ENCODE data around the gene CLEC2D.
"Not testable (repeated sequence)": the region's sequence is repeated elsewhere in the genome, so short reads cannot be mapped to it uniquely, and the experiment has no call there.

CLEC2D gene

DNA sequence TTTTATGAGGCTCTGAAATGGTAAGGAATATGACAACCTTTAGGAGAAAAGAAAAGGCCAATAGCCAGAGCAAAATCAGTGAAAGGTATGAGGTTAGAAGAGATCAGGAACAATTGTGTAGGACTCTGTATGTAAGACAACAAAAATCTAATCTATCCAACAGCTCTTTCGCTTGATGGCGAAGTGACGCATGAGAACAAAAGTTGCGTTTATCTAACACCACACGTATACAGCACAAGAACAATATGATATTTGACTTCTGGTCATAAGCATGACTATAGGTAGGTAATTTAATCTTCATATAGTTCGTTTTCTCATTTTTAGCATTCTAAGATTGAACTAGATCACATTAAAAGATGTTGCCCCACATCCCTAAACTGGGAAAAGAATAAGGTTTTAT, 61.9 kb downstream of the CLEC2D start:
- DNase-seq = no peak

DNA sequence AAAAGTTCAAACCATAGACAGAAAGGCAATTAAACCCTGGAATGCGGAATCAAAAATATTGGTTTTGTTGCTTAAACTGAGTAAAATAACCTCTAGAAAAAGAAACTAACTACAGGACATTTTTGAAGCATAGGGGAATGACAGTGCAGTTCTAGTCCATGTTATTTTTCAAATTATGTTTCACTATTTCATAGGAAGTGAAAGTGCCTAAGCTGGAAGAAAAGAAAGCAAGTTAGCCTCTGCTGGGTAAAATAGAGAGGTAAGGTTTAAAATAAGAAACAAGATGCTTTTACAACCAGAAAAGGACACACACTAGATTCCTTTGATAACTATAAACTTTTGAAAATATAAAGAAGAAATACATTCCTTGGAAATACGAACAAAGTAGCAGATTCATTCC, 62.3 kb downstream of the CLEC2D start:
- no peak for DNase-seq

DNA sequence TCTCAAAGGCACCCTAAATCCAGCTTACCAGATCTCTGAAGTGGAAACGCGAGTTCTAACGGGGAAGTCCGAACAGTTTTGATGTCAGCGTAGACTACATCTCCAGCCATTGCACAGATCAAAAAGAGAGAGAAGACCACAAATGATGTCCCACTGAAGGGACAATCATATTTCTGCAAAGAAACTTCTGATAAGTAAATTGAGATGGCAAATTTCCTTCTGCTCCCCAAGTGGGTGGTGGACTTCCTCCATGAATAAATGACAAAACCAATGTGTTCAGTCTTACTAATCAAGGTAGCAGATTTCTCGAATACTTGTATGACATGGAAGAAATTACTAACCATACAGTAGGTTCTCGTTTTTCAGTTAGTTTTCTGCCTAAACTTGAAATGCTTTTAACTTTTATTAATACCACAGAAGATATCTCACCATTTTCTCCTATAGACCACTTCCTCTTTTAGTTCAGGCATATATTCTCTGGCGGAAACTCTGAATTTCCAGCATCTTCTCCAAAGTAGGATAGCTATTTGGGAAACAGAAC, 63.5 kb downstream of the CLEC2D start, which contains the start of gene CLECL1:
TSS of gene CLECL1 (minus strand) at position 177 of the 541 bp plus-strand sequence.
- DNase-seq = no peak

DNA sequence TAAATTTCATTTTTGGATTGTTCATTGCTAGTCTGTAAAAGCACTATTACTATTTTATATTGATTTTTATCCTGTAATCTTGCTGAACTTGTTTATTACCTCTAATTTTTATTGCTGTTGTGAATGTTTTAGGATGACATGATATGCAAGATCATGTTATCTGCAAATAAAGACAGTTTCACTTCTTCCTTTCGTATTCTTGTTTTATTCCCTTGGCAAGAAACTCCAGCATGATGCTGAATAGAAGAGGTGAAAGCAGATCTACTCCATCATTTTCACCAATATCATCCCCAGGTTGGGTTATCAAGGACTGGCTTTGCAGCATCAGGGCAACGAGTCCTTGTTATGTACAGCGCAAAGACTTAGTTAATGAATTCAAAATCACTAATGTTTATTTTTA, 66.1 kb downstream of the CLEC2D start:
- no peak for DNase-seq

DNA sequence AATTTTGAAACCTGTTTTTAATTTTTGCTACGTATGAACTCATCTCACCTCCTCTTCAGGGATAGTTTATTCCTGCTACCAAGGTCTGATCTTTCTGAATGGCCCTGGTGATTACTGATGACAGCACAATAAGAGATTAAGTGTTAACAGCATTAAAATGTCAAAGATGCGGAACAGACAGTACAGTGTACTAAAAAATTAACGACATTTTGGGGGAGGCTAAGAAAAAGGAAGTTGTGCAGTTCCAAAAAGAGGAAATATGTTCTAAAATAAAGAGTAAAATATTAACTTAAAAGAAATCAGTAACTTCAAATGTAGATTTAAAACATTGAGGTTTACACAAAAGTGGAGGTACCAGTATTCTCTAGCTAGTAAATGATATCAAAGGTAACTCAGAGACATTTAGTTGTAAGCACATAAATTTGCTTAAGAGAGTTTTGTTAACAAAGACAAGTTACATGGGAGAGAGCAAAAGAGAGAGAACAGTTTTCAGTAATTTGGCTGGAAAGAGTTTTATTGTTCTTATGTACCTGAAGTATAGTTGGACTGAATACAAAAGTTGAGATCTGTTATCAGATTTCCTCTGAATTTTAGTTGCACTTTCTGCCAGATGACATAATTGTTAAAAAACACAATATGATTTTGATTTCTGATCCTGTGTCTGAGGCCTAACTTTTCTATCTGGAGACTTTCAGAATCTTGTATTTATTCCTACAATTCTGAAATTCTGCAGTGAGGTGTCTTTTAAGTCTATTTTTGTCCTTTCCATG, 67.6 kb downstream of the CLEC2D start:
- DNase-seq = no peak

DNA sequence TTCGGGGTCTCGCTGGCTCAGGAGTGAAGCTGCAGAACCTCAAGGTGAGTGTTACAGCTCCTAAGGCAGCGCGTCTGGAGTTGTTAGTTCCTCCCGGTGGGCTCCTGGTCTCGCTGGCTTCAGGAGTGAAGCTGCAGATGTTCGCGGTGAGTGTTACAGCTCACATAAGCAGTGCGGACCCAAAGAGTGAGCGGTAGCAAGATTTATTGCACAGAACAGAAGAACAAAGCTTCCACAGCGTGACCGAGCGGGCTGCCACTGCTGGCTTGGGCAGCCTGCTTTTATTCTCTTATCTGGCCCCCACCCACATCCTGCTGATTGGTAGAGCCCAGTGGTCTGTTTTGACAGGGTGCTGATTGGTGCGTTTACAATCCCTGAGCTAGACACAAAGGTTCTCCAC, 69.4 kb downstream of the CLEC2D start:
- DNase-seq = not testable (repeated sequence)

DNA sequence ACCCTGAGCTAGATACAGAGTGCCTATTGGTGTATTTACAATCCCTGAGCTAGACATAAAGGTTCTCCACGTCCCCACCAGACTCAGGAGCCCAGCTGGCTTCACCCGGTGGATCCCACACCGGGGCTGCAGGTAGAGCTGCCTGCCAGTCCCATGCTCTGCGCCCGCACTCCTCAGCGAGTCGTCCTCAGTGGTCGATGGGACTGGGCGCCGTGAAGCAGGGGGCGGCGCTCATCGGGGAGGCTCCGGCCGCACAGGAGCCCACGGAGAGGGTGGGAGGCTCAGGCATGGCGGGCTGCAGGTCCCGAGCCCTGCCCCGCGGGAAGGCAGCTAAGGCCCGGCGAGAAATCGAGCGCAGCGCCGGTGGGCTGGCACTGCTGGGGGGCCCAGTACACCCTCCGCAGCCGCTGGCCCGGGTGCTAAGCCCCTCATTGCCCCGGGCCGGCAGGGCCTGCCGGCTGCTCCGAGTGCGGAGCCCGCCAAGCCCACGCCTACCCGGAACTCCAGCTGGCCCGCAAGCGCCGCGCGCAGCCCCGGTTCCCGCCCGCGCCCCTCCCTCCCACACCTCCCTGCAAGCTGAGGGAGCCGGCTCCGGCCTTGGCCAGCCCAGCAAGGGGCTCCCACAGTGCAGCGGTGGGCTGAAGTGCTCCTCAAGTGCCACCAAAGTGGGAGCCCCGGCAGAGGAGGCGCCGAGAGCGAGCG, 70.0 kb downstream of the CLEC2D start:
- DNase-seq = not testable (repeated sequence)

DNA sequence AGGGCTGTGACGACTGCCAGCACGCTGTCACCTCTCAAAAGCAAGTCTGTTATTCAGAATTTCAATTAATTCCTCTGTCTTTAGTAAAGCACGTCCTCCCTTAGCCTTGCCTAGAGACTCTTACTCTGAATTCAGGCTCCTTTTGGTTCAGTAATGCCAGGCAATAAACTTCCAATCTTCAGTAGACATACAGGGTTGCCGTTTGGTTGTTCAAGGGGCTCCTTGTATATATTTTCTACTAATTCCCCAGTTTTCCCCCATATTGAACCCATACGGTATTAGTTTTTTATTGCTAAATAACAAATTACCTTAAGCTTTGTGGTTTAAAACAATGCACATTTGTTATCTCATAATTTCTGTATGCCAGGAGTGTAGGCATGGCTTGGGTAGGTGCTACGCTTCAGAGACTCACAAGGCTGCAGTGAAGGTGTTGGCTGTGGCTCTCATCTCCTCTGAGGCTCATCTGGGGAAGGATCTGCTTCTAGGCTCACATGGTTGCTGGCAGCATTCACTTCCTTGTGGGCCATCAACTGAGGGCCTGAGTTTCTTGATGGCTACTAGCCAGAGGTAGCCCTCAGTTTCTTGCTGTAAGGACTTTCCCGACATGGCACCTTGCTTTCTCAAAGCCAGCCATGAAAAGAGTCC, 70.7 kb downstream of the CLEC2D start:
- DNase-seq = no peak

DNA sequence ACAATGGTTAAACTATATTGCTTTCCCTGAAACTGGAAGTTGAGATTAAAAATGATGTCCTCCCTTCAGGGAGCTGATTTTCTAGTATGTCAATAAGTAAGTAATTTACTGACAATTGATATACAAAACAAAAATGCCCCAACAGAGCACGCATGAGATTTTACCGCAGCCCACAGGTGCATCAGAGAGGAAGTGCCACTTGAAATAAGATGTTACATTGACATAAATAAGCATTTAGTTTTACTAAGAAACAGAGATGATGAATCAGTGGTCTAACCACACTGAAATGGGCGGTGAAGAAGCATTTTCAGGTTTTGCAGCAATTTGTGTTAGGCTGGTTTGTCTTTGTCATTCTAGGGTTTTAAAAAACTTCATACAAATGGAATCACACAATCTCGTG, 72.2 kb downstream of the CLEC2D start:
- no peak for DNase-seq

DNA sequence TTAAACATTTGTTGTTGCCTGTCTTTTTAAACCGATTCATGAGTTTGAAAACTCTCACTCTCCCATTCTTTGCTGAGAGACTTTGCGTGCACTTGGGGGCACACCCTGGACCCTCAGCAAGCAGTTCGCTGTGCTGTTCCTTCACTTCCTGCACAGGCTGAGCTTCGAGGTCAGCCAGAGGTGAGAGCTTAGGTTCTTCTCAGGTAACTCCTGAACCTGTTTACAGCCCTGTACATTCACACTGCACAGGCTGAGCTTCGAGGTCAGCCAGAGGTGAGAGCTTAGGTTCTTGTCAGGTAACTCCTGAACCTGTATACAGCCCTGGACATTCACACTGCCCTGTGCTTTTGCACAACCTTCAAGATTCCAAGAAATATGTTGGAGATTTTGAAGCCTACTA, 73.1 kb downstream of the CLEC2D start:
- no peak for DNase-seq

DNA sequence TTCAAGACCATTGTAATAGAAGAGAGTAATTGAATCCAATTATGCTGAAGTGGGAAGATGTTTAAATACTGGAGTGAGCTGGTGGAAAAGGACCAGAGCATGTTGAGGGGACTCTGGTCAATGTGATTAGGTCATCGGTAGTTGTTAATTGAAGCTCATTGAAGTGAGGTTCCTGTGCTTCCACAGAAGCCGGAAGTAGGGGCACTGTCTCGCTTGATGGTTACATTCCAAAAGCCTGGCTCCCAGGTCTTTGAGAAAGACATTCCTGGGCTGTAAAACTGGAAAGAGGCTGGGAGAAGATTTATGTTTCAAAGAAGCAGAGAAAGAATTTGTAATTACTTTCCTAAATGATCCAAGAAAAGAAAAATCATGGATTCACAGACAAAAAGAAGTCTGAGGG, 75.7 kb downstream of the CLEC2D start:
- DNase-seq = no peak

Measured in activated T-cell treated with anti-CD3 and anti-CD28 coated beads for 4 hours (primary cell).